ENCODE data around the gene SLA2. TPM values are rescaled to one million over a fixed set of nuclear protein-coding genes. Genes with fewer than 3 reads are reported as not detected.
"Not testable (repeated sequence)": the region's sequence is repeated elsewhere in the genome, so short reads cannot be mapped to it uniquely, and the experiment has no call there.

SLA2 gene
- total and polyA plus RNA-seq, 2 of the 8 experiments (the other 6 are each of a cell fraction or from before 2014, with no cell fraction given), result 0.18 TPM; not detected in 1

GRCh38 chr20:36676701-36677421 lies 30.9 kb upstream of the SLA2 start (continued):
- TF ChIP-seq TBP (IDR thresholded peaks at IDR 0.05; ENCODE audit: low read depth, low read length) (peak; percentile 51; the same call in 1 of the 2 replicates), RAD21 (IDR thresholded peaks at IDR 0.05 in 1 of 2, conservative IDR thresholded peaks at IDR 0.05 in 1 of 2; ENCODE audit: low read depth in 2 of 2, low read length in 2 of 2) (0 out of 4 replicates have a peak, but pooled peaks of 1 of the 2 experiments have one; percentile 10), TAF1 (IDR thresholded peaks at IDR 0.05; ENCODE audit: low read depth, low read length) (peak; percentile 51; the same call in 1 of the 2 replicates), GABPA (IDR thresholded peaks at IDR 0.05; ENCODE audit: borderline replicate concordance, insufficient read depth, low read length) (peak; percentile 68; the same call in 1 of the 2 replicates), MAFK (IDR thresholded peaks at IDR 0.05; ENCODE audit: low read depth, low read length) (no peak), SIN3A (conservative IDR thresholded peaks at IDR 0.05 in 1 of 2, IDR thresholded peaks at IDR 0.05 in 1 of 2; ENCODE audit: low read depth in 1 of 2, low read length in 2 of 2) (0 out of 4 replicates have a peak, but pooled peaks of 1 of the 2 experiments have one; percentile 9), CHD2 (IDR thresholded peaks at IDR 0.05; ENCODE audit: low read length) (peak; percentile 89), CBX8 (IDR thresholded peaks at IDR 0.05; ENCODE audit: borderline replicate concordance, low read depth, low read length) (no peak)

DNA sequence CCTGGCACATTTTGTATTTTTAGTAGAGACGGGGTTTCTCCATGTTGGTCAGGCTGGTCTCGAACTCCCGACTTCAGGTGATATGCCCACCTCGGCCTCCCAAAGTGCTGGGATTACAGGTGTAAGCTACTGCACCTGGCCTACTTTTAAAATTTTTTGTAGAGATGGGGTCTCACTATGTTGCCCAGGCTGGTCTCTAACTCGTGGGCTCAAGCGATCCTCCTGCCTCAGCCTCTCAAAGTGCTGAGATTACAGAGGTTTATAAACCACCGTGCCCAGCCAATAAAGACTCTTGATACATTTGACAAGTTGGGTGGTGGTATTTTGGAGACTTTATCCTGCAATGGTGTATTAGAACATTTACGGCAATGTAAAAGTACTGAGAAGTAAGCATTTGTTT lies 29.5 kb upstream of the SLA2 start:
- H4K91ac ChIP-seq (replicated peaks; ENCODE audit: insufficient read length, low read length); H3K23me2 ChIP-seq (ENCODE audit: low read depth, low read length); FAIRE-seq; H3K4me1 ChIP-seq (replicated peaks in 1 of 4; ENCODE audit: control insufficient read depth in 3 of 4, insufficient read depth in 4 of 4, low read length in 3 of 4); H3K79me1 ChIP-seq (ENCODE audit: low read depth, low read length); H4K5ac ChIP-seq (ENCODE audit: insufficient read length, low read depth, low read length); H2BK12ac ChIP-seq (ENCODE audit: low read depth, low read length); H3K9me3 ChIP-seq (ENCODE audit: insufficient read depth in 2 of 2, low read depth in 1 of 2, low read length in 1 of 2); H3K4me2 ChIP-seq (ENCODE audit: insufficient read depth in 1 of 2, low read depth in 2 of 2, low read length in 2 of 2); H3K56ac ChIP-seq (replicated peaks; ENCODE audit: insufficient read length, low read depth, low read length); H2AK5ac ChIP-seq (ENCODE audit: low read depth, low read length); DNase-seq (ENCODE audit: low read depth in 1 of 2, low spot score in 2 of 2); H3K14ac ChIP-seq (ENCODE audit: insufficient read length); H3K27me3 ChIP-seq (replicated peaks in 1 of 4; ENCODE audit: control insufficient read depth in 3 of 4, extremely low read depth in 1 of 4, insufficient read depth in 3 of 4, low read length in 3 of 4); H3K4ac ChIP-seq (replicated peaks; ENCODE audit: insufficient read length, low read depth, low read length); H3K4me3 ChIP-seq (ENCODE audit: extremely low read depth in 1 of 4, insufficient read depth in 2 of 4, low read depth in 3 of 4, low read length in 4 of 4); H2BK20ac ChIP-seq (ENCODE audit: low read length); H4K8ac ChIP-seq (ENCODE audit: extremely low read depth, insufficient read depth, low read length); H3K79me2 ChIP-seq (ENCODE audit: control insufficient read depth in 1 of 2, insufficient read depth in 2 of 2, low read length in 2 of 2); H3K9ac ChIP-seq (replicated peaks in 1 of 4; ENCODE audit: extremely low read depth in 1 of 4, low read depth in 3 of 4, low read length in 3 of 4); H3K18ac ChIP-seq (ENCODE audit: extremely low read depth, low read length); H4K20me1 ChIP-seq (replicated peaks in 1 of 2; ENCODE audit: control insufficient read depth in 1 of 2, insufficient read depth in 2 of 2, low read length in 2 of 2); H2AFZ ChIP-seq (ENCODE audit: low read length); H3K36me3 ChIP-seq (ENCODE audit: control insufficient read depth in 2 of 4, insufficient read depth in 4 of 4, low read length in 3 of 4); H2BK15ac ChIP-seq (ENCODE audit: low read length); H3K23ac ChIP-seq (ENCODE audit: insufficient read length); H3K27ac ChIP-seq (ENCODE audit: low read depth, low read length); H2BK120ac ChIP-seq (replicated peaks; ENCODE audit: low read depth, low read length); H2BK5ac ChIP-seq (ENCODE audit: low read depth, low read length): not testable (repeated sequence)
- CTCF ChIA-PET (ENCODE audit: partially characterized antibody), result interaction anchor here (1.5 kb wide), 1 partner anchor 41 kb away, joined by 5 read pairs; no protein-coding TSS in a partner anchor
- WGBS, 2 experiments (ENCODE audit: extremely low coverage in 1 of 2, insufficient coverage in 1 of 2, insufficient read length in 1 of 2, insufficient replicate concordance in 2 of 2, low coverage in 1 of 2, low lambda C conversion rate in 2 of 2, missing lambda C conversion rate in 1 of 2), result 95% methylated on average over 8 of the region's 8 CpGs; no CpG with 5 or more reads in 1 of the 2 experiments
- POLR2A ChIA-PET (ENCODE audit: partially characterized antibody), result interaction anchor here (2.7 kb wide), 1 partner anchor 98 kb away, joined by 15 read pairs; the partner anchor contains the start of gene DSN1
